GM20431 (cell line): ENCODE data around the gene SVIP.

ENCODE experiments used
- in situ Hi-C: fragments of 300-500 bp; cut with MseI, MboI; formaldehyde crosslinking; loops from one replicate; pipeline ENCODE4 v1.15.0; 2020; ENCODE audit warnings: low sequenced_read_pairs; ENCODE audit not compliant: unreplicated experiment

Gene SVIP

GRCh38 chr11:22797047-22797446 lies 32.6 kb downstream of the SVIP start:
- in situ Hi-C loops: loop anchor here (25.0 kb wide), 2 partner anchors 460 to 610 kb away; partner anchors contain the start of genes ANO5 and SLC17A6

GRCh38 chr11:22795914-22796313 lies 33.7 kb downstream of the SVIP start:
- in situ Hi-C loops: loop anchor here (25.0 kb wide), 2 partner anchors 459 to 609 kb away; partner anchors contain the start of genes ANO5 and SLC17A6

- in situ Hi-C loops: loop anchor here (25.0 kb wide), 2 partner anchors 455 to 605 kb away; partner anchors contain the start of genes ANO5 and SLC17A6
Measured at GRCh38 chr11:22792497-22792896, 37.1 kb downstream of the SVIP start.

GRCh38 chr11:22787551-22788162 lies 41.9 kb downstream of the SVIP start:
- in situ Hi-C loops: loop anchor here (25.0 kb wide), 2 partner anchors 450 to 600 kb away; partner anchors contain the start of genes ANO5 and SLC17A6

GRCh38 chr11:22787055-22787454 lies 42.5 kb downstream of the SVIP start:
- in situ Hi-C loops: loop anchor here (25.0 kb wide), 2 partner anchors 450 to 600 kb away; partner anchors contain the start of genes ANO5 and SLC17A6

- in situ Hi-C loops: loop anchor here (25.0 kb wide), 2 partner anchors 449 to 599 kb away; partner anchors contain the start of genes ANO5 and SLC17A6
Measured at GRCh38 chr11:22786475-22786874, 43.1 kb downstream of the SVIP start.

GRCh38 chr11:22785251-22785650 lies 44.4 kb downstream of the SVIP start:
- in situ Hi-C loops: loop anchor here (25.0 kb wide), 2 partner anchors 448 to 598 kb away; partner anchors contain the start of genes ANO5 and SLC17A6

- in situ Hi-C loops: loop anchor here (25.0 kb wide), 2 partner anchors 444 to 594 kb away; partner anchors contain the start of genes ANO5 and SLC17A6
Measured at GRCh38 chr11:22780952-22781593, 48.5 kb downstream of the SVIP start.

- in situ Hi-C loops: loop anchor here (25.0 kb wide), 2 partner anchors 443 to 593 kb away; partner anchors contain the start of genes ANO5 and SLC17A6
Measured at GRCh38 chr11:22779850-22780249, 49.8 kb downstream of the SVIP start.

GRCh38 chr11:22778642-22779041 lies 51.0 kb downstream of the SVIP start:
- in situ Hi-C loops: loop anchor here (25.0 kb wide), 2 partner anchors 441 to 591 kb away; partner anchors contain the start of genes ANO5 and SLC17A6

- in situ Hi-C loops: loop anchor here (25.0 kb wide), 2 partner anchors 438 to 588 kb away; partner anchors contain the start of genes ANO5 and SLC17A6
Measured at GRCh38 chr11:22775248-22775647, 54.4 kb downstream of the SVIP start.

GRCh38 chr11:22774716-22775115 lies 54.9 kb downstream of the SVIP start:
- in situ Hi-C loops: loop anchor here (25.0 kb wide), 2 partner anchors 437 to 587 kb away; partner anchors contain the start of genes ANO5 and SLC17A6

- in situ Hi-C loops: no loop called here
Measured at GRCh38 chr11:22769081-22769480, 60.5 kb downstream of the SVIP start.
